Choroid plexus epithelial cell (primary cell): ENCODE data around the gene SFMBT2.

ENCODE experiments used
- DNase-seq: peaks from one replicate; pipeline ENCODE4 v3.0.0-alpha.2; 2010; ENCODE audit warnings: low read depth
- H3K4me3 ChIP-seq: 2 replicates; pipeline ENCODE4 v1.5.1; 2011; ENCODE audit warnings: low read depth, mild to moderate bottlenecking, control low read depth, low read length, moderate library complexity
- CTCF ChIP-seq: conservative IDR thresholded peaks from 2 replicates; pipeline ENCODE4 v1.5.1; 2011; ENCODE audit warnings: low read depth, mild to moderate bottlenecking, control low read depth, inconsistent platforms, low read length, moderate library complexity

SFMBT2 gene

DNA sequence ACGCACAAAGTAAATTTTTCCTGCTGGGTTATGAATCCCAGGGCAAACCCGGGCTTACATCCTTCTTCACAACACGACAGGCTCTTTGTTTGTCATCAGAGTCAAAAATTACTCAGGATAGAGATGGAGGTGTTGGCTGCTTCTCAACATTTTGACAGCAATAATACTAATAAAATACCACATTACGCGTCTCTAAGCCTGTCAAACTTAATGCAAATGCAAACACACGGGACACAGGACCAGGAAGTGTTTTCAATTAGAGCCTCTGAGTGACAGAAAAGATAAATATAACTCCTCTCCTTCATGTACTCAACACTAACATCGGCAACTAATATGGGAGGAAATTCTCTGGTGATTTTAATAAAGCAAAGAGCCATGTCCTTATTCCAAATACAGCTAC, 128.4 kb downstream of the SFMBT2 start:
- no peak for TF ChIP-seq CTCF
- DNase-seq = no peak
- H3K4me3 ChIP-seq = no peak overlapping the region

GRCh38 chr10:7281429-7281828, 129.4 kb downstream of the SFMBT2 start:
- no peak overlapping the region for H3K4me3 ChIP-seq
- DNase-seq = no peak
- TF ChIP-seq CTCF = no peak

- no peak for TF ChIP-seq CTCF
- DNase-seq = no peak
- no peak overlapping the region for H3K4me3 ChIP-seq
These were observed 131.5 kb downstream of the SFMBT2 start for GRCh38 chr10:7279303-7279702.

GRCh38 chr10:7277867-7278266, 133.0 kb downstream of the SFMBT2 start:
- no peak for DNase-seq
- TF ChIP-seq CTCF = no peak
- no peak overlapping the region for H3K4me3 ChIP-seq

GRCh38 chr10:7277432-7277831, 133.4 kb downstream of the SFMBT2 start:
- DNase-seq = no peak
- TF ChIP-seq CTCF = no peak
- no peak overlapping the region for H3K4me3 ChIP-seq

DNA sequence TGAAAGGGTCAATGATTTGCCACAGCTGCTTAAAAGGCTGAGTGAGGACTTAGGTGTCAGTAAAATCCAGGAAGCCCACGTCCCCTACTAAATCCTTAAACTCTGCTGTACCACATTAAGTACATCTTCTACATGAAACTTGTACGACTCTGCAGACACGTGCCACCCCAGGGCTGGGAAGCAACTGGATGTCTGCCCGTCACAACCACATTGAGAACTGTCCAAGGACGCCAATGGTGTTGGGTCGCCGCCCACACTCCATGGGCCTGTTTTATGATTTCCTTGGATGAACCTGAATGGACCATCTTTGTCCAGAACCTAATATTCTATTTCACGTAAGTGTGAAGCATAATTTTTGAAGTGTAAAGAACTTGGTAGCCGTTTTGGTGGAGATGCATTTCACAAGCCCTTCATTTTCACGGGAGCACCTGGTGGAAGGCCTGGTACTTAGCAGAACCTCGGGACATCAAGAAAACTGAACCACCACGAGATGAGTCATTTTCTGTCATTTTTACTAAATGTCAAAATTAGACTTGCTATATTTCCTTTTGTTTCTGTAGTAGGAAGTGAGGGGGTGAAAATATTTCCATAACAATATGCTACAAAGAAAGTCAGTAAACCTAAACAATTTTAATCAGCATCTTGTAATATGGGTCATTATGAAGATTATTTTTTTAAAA, 134.9 kb downstream of the SFMBT2 start:
- no peak for TF ChIP-seq CTCF
- no peak for DNase-seq
- H3K4me3 ChIP-seq = no peak overlapping the region

DNA sequence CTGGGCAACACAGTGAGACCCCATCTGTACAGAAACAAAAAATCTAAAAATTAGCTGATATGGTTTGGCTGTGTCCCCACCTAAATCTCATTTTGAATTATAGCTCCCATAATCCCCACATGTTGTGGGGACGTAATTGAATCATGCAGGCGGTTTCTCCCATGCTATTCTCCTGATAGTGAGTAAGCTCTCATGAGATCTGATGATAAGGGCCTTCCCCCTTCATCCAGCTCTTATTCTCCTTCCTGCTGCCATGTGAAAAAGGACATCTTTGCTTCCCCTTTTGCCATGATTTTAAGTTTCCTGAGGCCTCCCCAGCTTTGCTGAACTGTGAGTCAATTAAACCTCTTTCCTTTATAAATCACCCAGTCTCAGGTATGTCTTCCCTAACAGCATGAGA, 136.5 kb downstream of the SFMBT2 start:
- no peak overlapping the region for H3K4me3 ChIP-seq
- TF ChIP-seq CTCF = no peak
- DNase-seq = no peak
